SK-N-SH treated with all-trans-retinoic acid at 6 μM for 48 hours (cell line): ENCODE results near the gene PNMT.

ENCODE experiments used
- BACH2 ChIP-seq: fragments of 250-450 bp; sonication (Bioruptor Pico); IDR thresholded peaks from 2 replicates; pipeline ENCODE4 v1.9.0; 2021; ENCODE audit warnings: mild to moderate bottlenecking, borderline replicate concordance
- ESRRG ChIP-seq: fragments of 250-450 bp; sonication (Bioruptor Pico); IDR thresholded peaks from 2 replicates; pipeline ENCODE4 v1.6.1; 2021; ENCODE audit warnings: mild to moderate bottlenecking

DNA sequence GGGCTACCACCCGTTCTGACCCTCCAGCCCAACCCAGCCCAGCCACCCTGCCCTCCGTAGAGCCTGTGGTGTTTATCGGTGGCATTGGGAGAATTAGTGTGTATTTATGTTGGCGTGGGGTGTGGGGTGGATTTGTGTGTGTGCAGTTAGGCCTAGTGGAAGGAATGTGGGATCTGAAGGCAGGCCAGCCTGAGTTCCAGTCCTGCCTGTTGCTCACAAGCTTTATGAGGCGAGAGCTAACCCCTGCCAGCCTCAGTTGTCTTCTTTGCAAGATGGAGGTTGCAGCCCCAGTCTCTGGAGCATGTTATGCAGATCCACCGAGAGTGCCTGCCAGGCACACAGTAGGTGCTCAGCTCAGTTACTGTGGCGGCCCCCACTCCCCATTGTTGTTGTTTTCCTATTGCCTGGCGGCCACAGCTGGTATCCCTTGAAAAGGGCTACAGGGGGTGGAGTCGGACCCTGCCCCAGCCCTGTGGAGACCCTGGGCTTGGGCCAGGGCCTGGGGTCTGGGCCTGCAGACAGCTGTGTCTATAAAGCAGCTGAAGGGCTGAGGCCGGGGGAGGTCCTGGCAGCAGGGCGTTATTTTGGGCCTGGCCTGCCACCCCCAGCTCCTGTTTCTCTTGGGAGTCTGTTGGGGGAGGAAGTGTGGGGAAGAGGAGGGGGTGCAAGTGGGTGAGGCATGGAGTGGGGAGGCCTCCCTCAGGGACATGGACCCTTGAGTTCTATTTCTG, 36.7 kb downstream of the PNMT start:
- TF ChIP-seq ESRRG (CRISPR knock-in tag) = no peak
- TF ChIP-seq BACH2 (CRISPR knock-in tag) = no peak
